Midbrain (tissue), 1 donor: ENCODE measurements around the gene FAM241B.

Source experiments
- DNase-seq: peaks from one replicate; lab custom pipeline; 2025; lab: John Stamatoyannopoulos, UW

The FAM241B gene

GRCh38 chr10:69629897-69630650 is at the start of gene FAM241B:
Gene FAM241B (plus strand): TSS chr10:69630247. CDS start chr10:69631744, 1,497 bp downstream.
- peak; percentile 43 for DNase-seq

- DNase-seq: no peak
These were observed 49.6 kb upstream of the FAM241B start for GRCh38 chr10:69580435-69580834.

- DNase-seq: no peak
These were observed 46.9 kb upstream of the FAM241B start for GRCh38 chr10:69583106-69583505.

- no peak for DNase-seq
These were observed 45.4 kb upstream of the FAM241B start for GRCh38 chr10:69584624-69585023.

GRCh38 chr10:69588358-69588757 is 41.7 kb upstream of the FAM241B start:
- DNase-seq: no peak

- DNase-seq: no peak
These were observed 29.2 kb upstream of the FAM241B start for GRCh38 chr10:69600761-69601330.

GRCh38 chr10:69609077-69609476 is 21.0 kb upstream of the FAM241B start:
- DNase-seq: no peak

- peak; percentile 14 for DNase-seq
These were observed 17.3 kb upstream of the FAM241B start for GRCh38 chr10:69612760-69613159.

GRCh38 chr10:69614130-69614529 is 15.9 kb upstream of the FAM241B start:
- DNase-seq: no peak

- no peak for DNase-seq
These were observed 13.7 kb upstream of the FAM241B start for GRCh38 chr10:69616358-69616757.

GRCh38 chr10:69618746-69619145 is 11.3 kb upstream of the FAM241B start:
- no peak for DNase-seq

- DNase-seq: no peak
These were observed 10.4 kb upstream of the FAM241B start for GRCh38 chr10:69619626-69620025.

- DNase-seq: no peak
These were observed 9.4 kb upstream of the FAM241B start for GRCh38 chr10:69620625-69621024.

- DNase-seq: no peak
These were observed 5.7 kb upstream of the FAM241B start for GRCh38 chr10:69624245-69624786.

- DNase-seq: no peak
These were observed 3.2 kb upstream of the FAM241B start for GRCh38 chr10:69626826-69627225.

- no peak for DNase-seq
These were observed 1.2 kb upstream of the FAM241B start for GRCh38 chr10:69628891-69629290.

GRCh38 chr10:69629519-69629896 is 539 bp upstream of the FAM241B start:
- DNase-seq: no peak

- DNase-seq: no peak
These were observed 779 bp downstream of the FAM241B start for GRCh38 chr10:69630651-69631400.

GRCh38 chr10:69631566-69631965 is 1.5 kb downstream of the FAM241B start:
- DNase-seq: no peak

GRCh38 chr10:69632516-69633199 is 2.6 kb downstream of the FAM241B start:
- DNase-seq: no peak

GRCh38 chr10:69633673-69634635 is 3.9 kb downstream of the FAM241B start:
- no peak for DNase-seq
